DOHH2 (cell line): ENCODE results near the gene ZNF544.

ENCODE experiments used
- H3F3A ChIP-seq: fragments of 200-600 bp; sonication (generic), shearing (Covaris generic); 2 replicates; pipeline ENCODE4 v1.6.0; 2016; ENCODE audit warnings: antibody characterized with exemption, mild to moderate bottlenecking; ENCODE audit not compliant: control insufficient read depth, insufficient read depth
- H3K27ac ChIP-seq: fragments of 200-600 bp; sonication (generic); 2 replicates; pipeline ENCODE4 v1.5.1; 2014; ENCODE audit warnings: low read depth, mild to moderate bottlenecking, low read length, moderate library complexity
- H3K27me3 ChIP-seq: fragments of 200-600 bp; sonication (generic); 2 replicates; pipeline ENCODE4 v1.6.1; 2014; ENCODE audit warnings: mild to moderate bottlenecking, low read length, mixed read lengths; ENCODE audit not compliant: control insufficient read depth
- H3K36me3 ChIP-seq: fragments of 200-600 bp; sonication (generic); 2 replicates; pipeline ENCODE4 v1.6.1; 2014; ENCODE audit warnings: mild to moderate bottlenecking, low read length, moderate library complexity, mixed read lengths; ENCODE audit not compliant: control insufficient read depth
- H3K4me1 ChIP-seq: fragments of 200-600 bp; sonication (generic); 2 replicates; pipeline ENCODE4 v1.6.1; 2014; ENCODE audit warnings: mild to moderate bottlenecking, low read length, mixed read lengths; ENCODE audit not compliant: control insufficient read depth
- H3K4me2 ChIP-seq: fragments of 200-600 bp; sonication (generic); 2 replicates; pipeline ENCODE4 v1.6.0; 2014; ENCODE audit warnings: mild to moderate bottlenecking, low read length, moderate library complexity
- H3K4me3 ChIP-seq: fragments of 200-600 bp; sonication (generic); 2 replicates; pipeline ENCODE4 v1.5.1; 2014; ENCODE audit warnings: mild to moderate bottlenecking, low read length, mixed read lengths
- H3K79me2 ChIP-seq: fragments of 200-600 bp; sonication (generic); 2 replicates; pipeline ENCODE4 v1.6.1; 2014; ENCODE audit warnings: mild to moderate bottlenecking, low read length, mixed read lengths; ENCODE audit not compliant: control insufficient read depth
- H3K9me2 ChIP-seq: fragments of 200-600 bp; sonication (generic); replicated peaks from 2 replicates; pipeline ENCODE4 v1.6.1; 2014; ENCODE audit warnings: mild to moderate bottlenecking, low read length, mixed read lengths; ENCODE audit not compliant: control insufficient read depth
- H3K9me3 ChIP-seq: fragments of 200-600 bp; sonication (generic); 2 replicates; pipeline ENCODE4 v1.6.1; 2014; ENCODE audit warnings: antibody characterized with exemption, low read length, mixed read lengths; ENCODE audit not compliant: control insufficient read depth, insufficient read depth
- H4K20me1 ChIP-seq: fragments of 200-600 bp; sonication (generic); 2 replicates; pipeline ENCODE4 v1.6.0; 2014; ENCODE audit warnings: low read depth, mild to moderate bottlenecking, antibody characterized with exemption, low read length, moderate library complexity; ENCODE audit not compliant: control insufficient read depth, insufficient read depth
- EZH2phosphoT487 ChIP-seq: fragments of 200-600 bp; sonication (generic); IDR thresholded peaks from 2 replicates; pipeline ENCODE4 v1.6.1; 2017; ENCODE audit warnings: borderline replicate concordance, mild to moderate bottlenecking, antibody characterized with exemption, low read length, moderate library complexity, mixed read lengths
- TF ChIP-seq, protein P1 (sequence below): fragments of 200-600 bp; sonication (generic); IDR thresholded peaks from one replicate; pipeline ENCODE4 v1.5.1; 2014; ENCODE audit warnings: antibody characterized with exemption, mild to moderate bottlenecking, low read depth, low read length; ENCODE audit not compliant: poor library complexity, severe bottlenecking

Gene ZNF544

DNA sequence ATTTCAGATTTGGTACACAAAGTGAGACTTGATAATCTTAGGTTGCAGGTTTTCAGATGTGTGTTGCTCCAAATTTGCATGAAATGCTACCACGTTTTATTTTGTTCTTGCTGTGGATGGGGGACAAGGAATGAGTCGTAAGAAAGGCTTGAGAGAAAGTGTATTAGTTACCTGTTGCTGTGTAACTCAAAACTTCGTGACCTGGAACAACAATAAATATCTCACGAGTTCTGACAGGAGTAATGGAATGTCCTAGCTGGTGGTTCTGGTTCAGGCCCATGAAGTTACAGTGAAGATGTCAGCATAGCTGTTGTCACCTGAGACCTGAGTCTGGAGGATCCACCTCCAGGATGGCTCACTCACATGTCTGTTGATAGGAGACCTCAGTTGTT, 51.2 kb downstream of the ZNF544 start:
- Histone ChIP-seq H3K9me2 (no peaks in the 10 kb centered on the region), H3K9me3 (peaks cover 8% of the 10 kb centered on the region), H3F3A (no peaks in the 10 kb centered on the region), H3K4me3 (peak overlapping the region; percentile 83), H3K4me2 (peak overlapping the region; percentile 87), H4K20me1 (no peaks in the 10 kb centered on the region), H3K27ac (no peak overlapping the region), H3K4me1 (peaks cover 13% of the 10 kb centered on the region), H3K27me3 (no peaks in the 10 kb centered on the region), H3K79me2 (peaks cover 32% of the 10 kb centered on the region), H3K36me3 (peaks cover 16% of the 10 kb centered on the region)
- TF ChIP-seq, protein P1, sequence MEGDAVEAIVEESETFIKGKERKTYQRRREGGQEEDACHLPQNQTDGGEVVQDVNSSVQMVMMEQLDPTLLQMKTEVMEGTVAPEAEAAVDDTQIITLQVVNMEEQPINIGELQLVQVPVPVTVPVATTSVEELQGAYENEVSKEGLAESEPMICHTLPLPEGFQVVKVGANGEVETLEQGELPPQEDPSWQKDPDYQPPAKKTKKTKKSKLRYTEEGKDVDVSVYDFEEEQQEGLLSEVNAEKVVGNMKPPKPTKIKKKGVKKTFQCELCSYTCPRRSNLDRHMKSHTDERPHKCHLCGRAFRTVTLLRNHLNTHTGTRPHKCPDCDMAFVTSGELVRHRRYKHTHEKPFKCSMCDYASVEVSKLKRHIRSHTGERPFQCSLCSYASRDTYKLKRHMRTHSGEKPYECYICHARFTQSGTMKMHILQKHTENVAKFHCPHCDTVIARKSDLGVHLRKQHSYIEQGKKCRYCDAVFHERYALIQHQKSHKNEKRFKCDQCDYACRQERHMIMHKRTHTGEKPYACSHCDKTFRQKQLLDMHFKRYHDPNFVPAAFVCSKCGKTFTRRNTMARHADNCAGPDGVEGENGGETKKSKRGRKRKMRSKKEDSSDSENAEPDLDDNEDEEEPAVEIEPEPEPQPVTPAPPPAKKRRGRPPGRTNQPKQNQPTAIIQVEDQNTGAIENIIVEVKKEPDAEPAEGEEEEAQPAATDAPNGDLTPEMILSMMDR = no peak
- TF ChIP-seq EZH2phosphoT487 = no peak

GRCh38 chr19:58284199-58284598, 55.5 kb downstream of the ZNF544 start:
- H3K4me2 ChIP-seq = no peak overlapping the region
- no peaks in the 10 kb centered on the region for H3K9me2 ChIP-seq
- peaks cover 2% of the 10 kb centered on the region; the same call in 1 of the 2 replicates for H3K9me3 ChIP-seq
- peaks cover 24% of the 10 kb centered on the region for H3K79me2 ChIP-seq
- no peak overlapping the region for H3K4me3 ChIP-seq
- TF ChIP-seq, protein P1 = no peak
- TF ChIP-seq EZH2phosphoT487 = no peak
- H3F3A ChIP-seq = no peaks in the 10 kb centered on the region
- peaks cover 10% of the 10 kb centered on the region for H3K4me1 ChIP-seq
- H4K20me1 ChIP-seq = no peaks in the 10 kb centered on the region
- no peak overlapping the region for H3K27ac ChIP-seq
- peaks cover 49% of the 10 kb centered on the region for H3K36me3 ChIP-seq
- H3K27me3 ChIP-seq = no peaks in the 10 kb centered on the region

GRCh38 chr19:58291943-58292342, 63.2 kb downstream of the ZNF544 start:
- Histone ChIP-seq H3K9me2 (no peaks in the 10 kb centered on the region), H3K9me3 (peaks cover 30% of the 10 kb centered on the region; the same call in 1 of the 2 replicates), H3K27ac (no peak overlapping the region), H3K27me3 (no peaks in the 10 kb centered on the region), H3K4me3 (no peak overlapping the region), H3K4me2 (no peak overlapping the region), H3K4me1 (no peaks in the 10 kb centered on the region), H3K36me3 (peaks cover 75% of the 10 kb centered on the region), H3F3A (no peaks in the 10 kb centered on the region), H4K20me1 (no peaks in the 10 kb centered on the region), H3K79me2 (no peaks in the 10 kb centered on the region)
- TF ChIP-seq, protein P1 = no peak
- no peak for TF ChIP-seq EZH2phosphoT487
